Spleen (tissue), 11 donors: Measurements from ENCODE around the gene POLDIP3. TPM values are rescaled to one million over a fixed set of nuclear protein-coding genes. Genes with fewer than 3 reads are reported as not detected.

Source experiments
- DNase-seq: peaks from one replicate; pipeline ENCODE4 v3.0.0-alpha.2; 2020
- H3K27ac ChIP-seq, 8 donors: fragments of 200-600 bp; sonication (generic) in 7 of 8; 1 replicate in 4 of 8; 2 replicates in 4 of 8; pipeline versions ENCODE4 v1.5.0 to v1.8.0; 2016 to 2021; ENCODE audit warnings: inconsistent platforms in 4 of 8, mild to moderate bottlenecking in 4 of 8, moderate library complexity in 1 of 8
- H3K27me3 ChIP-seq, 7 donors: fragments of 200-600 bp; sonication (generic) in 6 of 7; replicated peaks in 1 of 7; 1 replicate in 4 of 7; 2 replicates in 3 of 7; pipeline versions ENCODE4 v1.5.0 to v1.8.0; 2016 to 2021; ENCODE audit warnings: inconsistent platforms in 3 of 7, mild to moderate bottlenecking in 1 of 7
- H3K36me3 ChIP-seq, 6 donors: fragments of 200-600 bp; sonication (generic) in 5 of 6; 1 replicate in 4 of 6; 2 replicates in 2 of 6; pipeline versions ENCODE4 v1.5.0 to v1.8.0; 2016 to 2021; ENCODE audit warnings: inconsistent platforms in 2 of 6
- H3K4me1 ChIP-seq, 6 donors: fragments of 200-600 bp; sonication (generic) in 5 of 6; 1 replicate in 3 of 6; 2 replicates in 3 of 6; pipeline versions ENCODE4 v1.5.0 to v1.8.0; 2016 to 2021; ENCODE audit warnings: inconsistent platforms in 3 of 6
- H3K4me3 ChIP-seq, 8 donors: fragments of 200-600 bp; sonication (generic) in 7 of 8; 1 replicate in 4 of 8; 2 replicates in 4 of 8; pipeline versions ENCODE4 v1.5.0 to v1.8.0; 2016 to 2021; ENCODE audit warnings: inconsistent platforms in 4 of 8, mild to moderate bottlenecking in 4 of 8, moderate library complexity in 2 of 8
- H3K9me3 ChIP-seq, 8 donors: fragments of 200-600 bp; sonication (generic) in 7 of 8; 1 replicate in 4 of 8; 2 replicates in 4 of 8; pipeline versions ENCODE4 v1.5.0 to v1.8.0; 2016 to 2021; ENCODE audit warnings: inconsistent platforms in 4 of 8
- POLR2A ChIP-seq, 3 donors: fragments of 450-650 bp; IDR thresholded peaks; one replicate each; pipeline ENCODE4 v1.5.1; 2017; ENCODE audit warnings: antibody characterized with exemption in 3 of 3, mild to moderate bottlenecking in 1 of 3
- POLR2AphosphoS5 ChIP-seq, 3 donors: sonication (generic); formaldehyde crosslinking; IDR thresholded peaks; one replicate each; pipeline ENCODE4 v1.5.1; 2017; ENCODE audit warnings: antibody characterized with exemption in 3 of 3
- WGBS, 5 donors: extraction: QIAGEN DNeasy Blood & Tissue Kit in 3 of 5; methylation state at CpG; one replicate each; pipeline versions ENCODE4 v1.1.5 to v1.1.7; 2013 to 2018; 5-methylcytosine and 5-hydroxymethylcytosine counted together
- intact Hi-C: fragments of 100-400 bp; cut with DNase I; formaldehyde crosslinking; loops from one replicate; pipeline ENCODE4 v1.15.0; 2023; ENCODE audit warnings: low total_unique reads
- polyA plus RNA-seq, 3 donors: library from polyadenylated mRNA; stranded (reverse); fragments of 200-250 nt; gene quantifications; one replicate each; pipeline ENCODE4 v1.2.1, GENCODE V29; 2013
- total RNA-seq, 7 donors: library from RNA; depleted of rRNA in 3 of 7; stranded (reverse); fragments of >200 nt in 3 of 7; fragmentation: NEBNext Ultra II Directional in 4 of 7; extraction: Animal tissue kit (Norgen Biotek cat#: 25700) in 4 of 7; gene quantifications; one replicate each; pipeline versions ENCODE4 v1.1.0 to v1.2.1, GENCODE V29; 2016 to 2021
- TF ChIP-seq, protein P1 (sequence below), 11 experiments: fragments of 200-600 bp in 7 of 11; fragments of 450-650 bp in 4 of 11; sonication (generic) in 4 of 11; IDR thresholded peaks in 8 of 11; conservative IDR thresholded peaks in 3 of 11; 1 replicate in 7 of 11; 2 replicates in 4 of 11; pipeline versions ENCODE4 v1.4.0 to v1.8.0; 2016 to 2021; ENCODE audit warnings: antibody characterized with exemption in 11 of 11, inconsistent platforms in 4 of 11, mild to moderate bottlenecking in 1 of 11
- donor health status: healthy with polysubstance abuse.
- donor health status: DM: no; HTN: no; CAD: no; lungs with moderate emphysema.
- donor health status: DM: no; HTN: no; CAD: no.
- donor health status: Bipolar disorder and iron deficiency.
- donor health status: healthy.
- donor health status: DM: no; HTN: no; CAD: no.
- donor health status: DM: yes; HTN: yes; CAD: no.

The POLDIP3 gene
- total and polyA plus RNA-seq, 10 donors: 17.5 to 64.7 (median 40.7) TPM

- intact Hi-C loops: no loop called here
- no peaks in the 10 kb centered on the region for H3K9me3 ChIP-seq
- peaks cover 3 to 97% (median 76%) of the 10 kb centered on the region in 6 donors for H3K36me3 ChIP-seq
- WGBS, 5 donors: 68 to 91% (median 83%) methylated on average over 9 of the region's 9 CpGs
- no peaks in the 10 kb centered on the region for H3K27me3 ChIP-seq
- TF ChIP-seq POLR2AphosphoS5 (IDR thresholded peaks at IDR 0.05) (no peak), POLR2A (IDR thresholded peaks at IDR 0.05) (no peak)
- TF ChIP-seq, protein P1, sequence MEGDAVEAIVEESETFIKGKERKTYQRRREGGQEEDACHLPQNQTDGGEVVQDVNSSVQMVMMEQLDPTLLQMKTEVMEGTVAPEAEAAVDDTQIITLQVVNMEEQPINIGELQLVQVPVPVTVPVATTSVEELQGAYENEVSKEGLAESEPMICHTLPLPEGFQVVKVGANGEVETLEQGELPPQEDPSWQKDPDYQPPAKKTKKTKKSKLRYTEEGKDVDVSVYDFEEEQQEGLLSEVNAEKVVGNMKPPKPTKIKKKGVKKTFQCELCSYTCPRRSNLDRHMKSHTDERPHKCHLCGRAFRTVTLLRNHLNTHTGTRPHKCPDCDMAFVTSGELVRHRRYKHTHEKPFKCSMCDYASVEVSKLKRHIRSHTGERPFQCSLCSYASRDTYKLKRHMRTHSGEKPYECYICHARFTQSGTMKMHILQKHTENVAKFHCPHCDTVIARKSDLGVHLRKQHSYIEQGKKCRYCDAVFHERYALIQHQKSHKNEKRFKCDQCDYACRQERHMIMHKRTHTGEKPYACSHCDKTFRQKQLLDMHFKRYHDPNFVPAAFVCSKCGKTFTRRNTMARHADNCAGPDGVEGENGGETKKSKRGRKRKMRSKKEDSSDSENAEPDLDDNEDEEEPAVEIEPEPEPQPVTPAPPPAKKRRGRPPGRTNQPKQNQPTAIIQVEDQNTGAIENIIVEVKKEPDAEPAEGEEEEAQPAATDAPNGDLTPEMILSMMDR (IDR thresholded peaks at IDR 0.05 in 8 of 11, conservative IDR thresholded peaks at IDR 0.05 in 3 of 11): no peak
- peaks cover 0 to 8% (median 0%) of the 10 kb centered on the region in 6 donors for H3K4me1 ChIP-seq
- DNase-seq: no peak
- no peak overlapping the region for H3K4me3 ChIP-seq
- H3K27ac ChIP-seq: no peak overlapping the region
These were observed 18.3 kb upstream of the POLDIP3 start for GRCh38 chr22:42633013-42633412.

DNA sequence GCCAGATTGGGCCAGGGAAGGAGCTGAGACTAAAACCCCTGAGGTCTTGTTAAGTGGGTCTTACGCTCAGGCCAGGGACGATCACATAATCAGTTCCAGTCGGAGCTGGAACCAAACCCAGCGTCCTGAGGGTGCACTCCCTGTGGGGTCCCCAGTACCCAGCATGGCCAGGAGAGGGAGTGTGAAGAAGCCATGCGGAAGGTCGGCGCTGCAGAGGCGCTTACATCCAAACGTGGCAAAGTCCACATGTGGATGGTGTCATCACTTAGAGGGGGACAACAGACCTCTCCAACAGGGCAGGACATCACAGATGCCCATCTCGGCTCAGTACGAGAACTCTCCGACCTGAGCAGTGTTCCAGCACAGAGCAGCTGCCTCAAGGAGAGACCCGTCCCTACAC, 17.4 kb upstream of the POLDIP3 start:
- Histone ChIP-seq H3K4me3 (no peak overlapping the region), H3K36me3 (peaks cover 3 to 100% (median 85%) of the 10 kb centered on the region in 6 donors), H3K9me3 (no peaks in the 10 kb centered on the region), H3K4me1 (peaks cover 0 to 8% (median 0%) of the 10 kb centered on the region in 6 donors), H3K27ac (no peak overlapping the region), H3K27me3 (no peaks in the 10 kb centered on the region)
- intact Hi-C loops: no loop called here
- no peak for DNase-seq
- no peak for TF ChIP-seq POLR2A (IDR thresholded peaks at IDR 0.05)
- TF ChIP-seq, protein P1 (IDR thresholded peaks at IDR 0.05 in 8 of 11, conservative IDR thresholded peaks at IDR 0.05 in 3 of 11): peak in 1 of 11 experiments; percentile 25
- 84 to 91% (median 89%) methylated on average over 10 to 13 of the region's 13 CpGs for WGBS, 5 donors

- peaks cover 3 to 100% (median 92%) of the 10 kb centered on the region in 6 donors for H3K36me3 ChIP-seq
These were observed 16.4 kb upstream of the POLDIP3 start for GRCh38 chr22:42630901-42631602.

GRCh38 chr22:42630211-42630610, 15.5 kb upstream of the POLDIP3 start:
- peak; percentile 54 for DNase-seq
- Histone ChIP-seq H3K9me3 (no peaks in the 10 kb centered on the region), H3K4me3 (no peak overlapping the region), H3K4me1 (no peaks in the 10 kb centered on the region), H3K27ac (no peak overlapping the region), H3K36me3 (peaks cover 3 to 100% (median 93%) of the 10 kb centered on the region in 6 donors), H3K27me3 (no peaks in the 10 kb centered on the region)
- intact Hi-C loops: no loop called here
- peak in 1 of 3 donors; percentile 8 for TF ChIP-seq POLR2AphosphoS5 (IDR thresholded peaks at IDR 0.05)
- TF ChIP-seq, protein P1 (IDR thresholded peaks at IDR 0.05 in 8 of 11, conservative IDR thresholded peaks at IDR 0.05 in 3 of 11): no peak
- 90 to 98% (median 97%) methylated on average over 16 to 18 of the region's 18 CpGs for WGBS, 5 donors

More at GRCh38 chr22:42630901-42631602, 16.4 kb upstream of the POLDIP3 start:
- WGBS, 5 donors: 86 to 92% (median 91%) methylated on average over 14 to 28 of the region's 28 CpGs
- Histone ChIP-seq H3K27me3 (no peaks in the 10 kb centered on the region), H3K4me3 (no peak overlapping the region), H3K9me3 (no peaks in the 10 kb centered on the region), H3K27ac (peak overlapping the region in 1 of 8 donors; percentile 23), H3K4me1 (peaks cover 0 to 2% (median 0%) of the 10 kb centered on the region in 6 donors)
- TF ChIP-seq POLR2AphosphoS5 (IDR thresholded peaks at IDR 0.05) (no peak), POLR2A (IDR thresholded peaks at IDR 0.05) (no peak)
- TF ChIP-seq, protein P1 (IDR thresholded peaks at IDR 0.05 in 8 of 11, conservative IDR thresholded peaks at IDR 0.05 in 3 of 11): no peak
- peak; percentile 56 for DNase-seq
- intact Hi-C loops: no loop called here
